Nephron progenitor cell (in vitro differentiated cells): Measurements from ENCODE around the gene EFHC1.

Experiments used
- DNase-seq: peaks from one replicate; pipeline ENCODE4 v3.0.0; 2021
- H3K27ac Mint-ChIP-seq: 2 replicates; pipeline ENCODE4 v1.8.0; 2021; ENCODE audit warnings: mild to moderate bottlenecking, moderate library complexity, mixed read lengths
- H3K27me3 Mint-ChIP-seq: 2 replicates; pipeline ENCODE4 v1.8.0; 2021; ENCODE audit warnings: mild to moderate bottlenecking, low read depth, mixed read lengths; ENCODE audit not compliant: poor library complexity
- H3K36me3 Mint-ChIP-seq: 2 replicates; pipeline ENCODE4 v1.8.0; 2021; ENCODE audit warnings: low read depth, mixed read lengths
- H3K4me1 Mint-ChIP-seq: 2 replicates; pipeline ENCODE4 v1.8.0; 2021; ENCODE audit warnings: mixed read lengths
- H3K4me3 Mint-ChIP-seq: 2 replicates; pipeline ENCODE4 v1.8.0; 2021; ENCODE audit warnings: mild to moderate bottlenecking, moderate library complexity, mixed read lengths
- H3K9me3 Mint-ChIP-seq: 2 replicates; pipeline ENCODE4 v1.8.0; 2021; ENCODE audit warnings: mild to moderate bottlenecking, moderate library complexity, mixed read lengths
- CTCF ChIP-seq: fragments of 200-600 bp; sonication (generic); IDR thresholded peaks from 2 replicates; pipeline ENCODE4 v1.5.0; 2021; ENCODE audit warnings: antibody characterized with exemption

EFHC1 gene

GRCh38 chr6:52522151-52522626 lies 102.0 kb downstream of the EFHC1 start:
- H3K36me3 Mint-ChIP-seq, result peaks cover 31% of the 10 kb centered on the region
- H3K4me1 Mint-ChIP-seq, result peaks cover 27% of the 10 kb centered on the region
- no peak for DNase-seq
- peaks cover 2% of the 10 kb centered on the region for H3K27me3 Mint-ChIP-seq
- no peak overlapping the region for H3K4me3 Mint-ChIP-seq
- no peak for TF ChIP-seq CTCF
- H3K9me3 Mint-ChIP-seq, result no peaks in the 10 kb centered on the region
- peak overlapping the region; percentile 65 for H3K27ac Mint-ChIP-seq

- H3K36me3 Mint-ChIP-seq, result peaks cover 31% of the 10 kb centered on the region
- no peak for DNase-seq
- H3K27me3 Mint-ChIP-seq, result peaks cover 2% of the 10 kb centered on the region
- H3K9me3 Mint-ChIP-seq, result no peaks in the 10 kb centered on the region
- H3K4me3 Mint-ChIP-seq, result no peak overlapping the region
- no peak for TF ChIP-seq CTCF
- H3K27ac Mint-ChIP-seq, result peak overlapping the region; percentile 65
- peaks cover 24% of the 10 kb centered on the region for H3K4me1 Mint-ChIP-seq
Observed at GRCh38 chr6:52522655-52523054, 102.5 kb downstream of the EFHC1 start.

- peaks cover 2% of the 10 kb centered on the region for H3K27me3 Mint-ChIP-seq
- peaks cover 27% of the 10 kb centered on the region for H3K36me3 Mint-ChIP-seq
- no peak for TF ChIP-seq CTCF
- H3K9me3 Mint-ChIP-seq, result no peaks in the 10 kb centered on the region
- no peak overlapping the region for H3K4me3 Mint-ChIP-seq
- H3K27ac Mint-ChIP-seq, result no peak overlapping the region
- no peak for DNase-seq
- H3K4me1 Mint-ChIP-seq, result peaks cover 20% of the 10 kb centered on the region
Observed at GRCh38 chr6:52523378-52524142, 103.4 kb downstream of the EFHC1 start.

GRCh38 chr6:52524918-52525317 lies 104.8 kb downstream of the EFHC1 start:
- no peak for TF ChIP-seq CTCF
- Mint-ChIP-seq H3K27me3 (peaks cover 2% of the 10 kb centered on the region), H3K9me3 (no peaks in the 10 kb centered on the region), H3K4me3 (no peak overlapping the region), H3K27ac (no peak overlapping the region), H3K4me1 (peaks cover 19% of the 10 kb centered on the region), H3K36me3 (peaks cover 23% of the 10 kb centered on the region)
- DNase-seq, result no peak

GRCh38 chr6:52526634-52527033 lies 106.5 kb downstream of the EFHC1 start:
- peaks cover 2% of the 10 kb centered on the region for H3K27me3 Mint-ChIP-seq
- no peaks in the 10 kb centered on the region for H3K9me3 Mint-ChIP-seq
- H3K36me3 Mint-ChIP-seq, result peaks cover 20% of the 10 kb centered on the region
- DNase-seq, result no peak
- TF ChIP-seq CTCF, result no peak
- H3K4me1 Mint-ChIP-seq, result peaks cover 19% of the 10 kb centered on the region
- H3K27ac Mint-ChIP-seq, result no peak overlapping the region
- no peak overlapping the region for H3K4me3 Mint-ChIP-seq

GRCh38 chr6:52527436-52527835 lies 107.3 kb downstream of the EFHC1 start:
- H3K4me1 Mint-ChIP-seq, result peaks cover 13% of the 10 kb centered on the region
- H3K27ac Mint-ChIP-seq, result no peak overlapping the region

More at GRCh38 chr6:52527436-52527835, 107.3 kb downstream of the EFHC1 start:
- H3K9me3 Mint-ChIP-seq, result no peaks in the 10 kb centered on the region
- no peak for DNase-seq
- no peak for TF ChIP-seq CTCF
- H3K4me3 Mint-ChIP-seq, result no peak overlapping the region
- peaks cover 20% of the 10 kb centered on the region for H3K36me3 Mint-ChIP-seq
- peaks cover 2% of the 10 kb centered on the region for H3K27me3 Mint-ChIP-seq
